ENCODE results near the gene ITGAV. TPM values are rescaled to one million over a fixed set of nuclear protein-coding genes. Genes with fewer than 3 reads are reported as not detected.

ITGAV gene
- total RNA-seq, 2 experiments from 2014 or later: 4.7 to 7.5 TPM

GRCh38 chr2:186726938-186727337 lies 137.1 kb downstream of the ITGAV start:
- no peak for ATAC-seq
- intact Hi-C loops (cut with micrococcal nuclease): no loop called here
- H3K9me3 Mint-ChIP-seq: no peaks in the 10 kb centered on the region
- POLR2A ChIA-PET: no interaction called here
- no peak for DNase-seq
- H3K4me3 Mint-ChIP-seq: no peak overlapping the region
- no peak overlapping the region for H3K27ac Mint-ChIP-seq
- H3K4me1 Mint-ChIP-seq (ENCODE audit: low read depth): no peaks in the 10 kb centered on the region
- H3K36me3 Mint-ChIP-seq (ENCODE audit: low read depth): no peaks in the 10 kb centered on the region
- H3K27me3 Mint-ChIP-seq: no peaks in the 10 kb centered on the region
- CTCF ChIA-PET: no interaction called here
- no peak for TF ChIP-seq CTCF (IDR thresholded peaks at IDR 0.05)

- Mint-ChIP-seq H3K27me3 (no peaks in the 10 kb centered on the region), H3K4me3 (no peak overlapping the region), H3K9me3 (no peaks in the 10 kb centered on the region), H3K27ac (no peak overlapping the region), H3K36me3 (ENCODE audit: low read depth) (no peaks in the 10 kb centered on the region), H3K4me1 (ENCODE audit: low read depth) (no peaks in the 10 kb centered on the region)
- intact Hi-C loops (cut with micrococcal nuclease): no loop called here
- no peak for ATAC-seq
- no peak for TF ChIP-seq CTCF (IDR thresholded peaks at IDR 0.05)
- DNase-seq: no peak
- ChIA-PET POLR2A (no interaction called here), CTCF (interaction anchor here (0.6 kb wide), 1 partner anchor 1295 kb away, joined by 3 read pairs; no protein-coding TSS in a partner anchor)
These were observed 138.8 kb downstream of the ITGAV start for GRCh38 chr2:186728631-186729030.

Other genes with a start within 250 kb of the ITGAV start
- 100 to 1,000 TPM; 101 to 106 TPM for gene ZC3H15, start 103.8 kb upstream of the ITGAV start, total RNA-seq
- under 1 TPM; 0.31 to 0.83 TPM for gene FAM171B, start 104.0 kb downstream of the ITGAV start, total RNA-seq